Suprapubic skin (tissue), 4 donors: ENCODE measurements around the gene FRK. TPM values are rescaled to one million over a fixed set of nuclear protein-coding genes. Genes with fewer than 3 reads are reported as not detected.

ENCODE experiments used
- DNase-seq, 2 donors: peaks; one replicate each; pipeline ENCODE4 v3.0.0-alpha.2; 2019; ENCODE audit warnings: low spot score in 2 of 2
- H3K27ac ChIP-seq: fragments of 200-600 bp; sonication (generic); one replicate; pipeline ENCODE4 v1.5.1; 2019
- H3K27me3 ChIP-seq: fragments of 200-600 bp; sonication (generic); one replicate; pipeline ENCODE4 v1.5.1; 2019
- H3K36me3 ChIP-seq: fragments of 200-600 bp; sonication (generic); one replicate; pipeline ENCODE4 v1.5.1; 2019
- H3K4me1 ChIP-seq: fragments of 200-600 bp; sonication (generic); one replicate; pipeline ENCODE4 v1.5.1; 2019
- H3K4me3 ChIP-seq: fragments of 200-600 bp; sonication (generic); one replicate; pipeline ENCODE4 v1.5.1; 2019; ENCODE audit warnings: mild to moderate bottlenecking
- H3K9me3 ChIP-seq: fragments of 200-600 bp; sonication (generic); one replicate; pipeline ENCODE4 v1.5.1; 2019
- CTCF ChIP-seq, 2 donors: fragments of 200-600 bp in 1 of 2; fragments of 450-650 bp in 1 of 2; sonication (generic) in 1 of 2; IDR thresholded peaks; one replicate each; pipeline ENCODE4 v1.5.1; 2016 to 2019; ENCODE audit warnings: antibody characterized with exemption in 2 of 2, mild to moderate bottlenecking in 1 of 2, moderate library complexity in 1 of 2
- EP300 ChIP-seq: sonication (generic); formaldehyde crosslinking; IDR thresholded peaks from one replicate; pipeline ENCODE4 v1.6.1; 2017; ENCODE audit warnings: antibody characterized with exemption
- POLR2A ChIP-seq, 2 donors: fragments of 450-650 bp; IDR thresholded peaks; one replicate each; pipeline ENCODE4 v1.6.1; 2017; ENCODE audit warnings: antibody characterized with exemption in 2 of 2, mild to moderate bottlenecking in 2 of 2, moderate library complexity in 2 of 2
- POLR2AphosphoS5 ChIP-seq, 3 donors: sonication (generic); formaldehyde crosslinking; IDR thresholded peaks; one replicate each; pipeline ENCODE4 v1.6.1; 2017; ENCODE audit warnings: antibody characterized with exemption in 3 of 3
- WGBS: methylation state at CpG from one replicate; pipeline ENCODE4 v1.1.5; 2018; 5-methylcytosine and 5-hydroxymethylcytosine counted together
- total RNA-seq, 4 donors: library from RNA; depleted of rRNA; stranded (reverse); fragments of >200 nt; gene quantifications; one replicate each; pipeline ENCODE4 v1.1.0, GENCODE V29; 2016

Gene FRK
- total RNA-seq, 4 donors from 2014 or later: 1.6 to 3.6 (median 3.0) TPM

GRCh38 chr6:115885636-115886366 is 174.9 kb downstream of the FRK start:
- no peak for TF ChIP-seq POLR2AphosphoS5 (IDR thresholded peaks at IDR 0.05)
- TF ChIP-seq CTCF (IDR thresholded peaks at IDR 0.05): no peak
- TF ChIP-seq POLR2A (IDR thresholded peaks at IDR 0.05): no peak
- TF ChIP-seq EP300: no peak
- WGBS: 67% methylated on average over 4 of the region's 4 CpGs
- DNase-seq: no peak
- H3K9me3 ChIP-seq: no peaks in the 10 kb centered on the region
- H3K4me3 ChIP-seq: no peak overlapping the region
- no peak overlapping the region for H3K27ac ChIP-seq
- H3K36me3 ChIP-seq: no peaks in the 10 kb centered on the region
- no peaks in the 10 kb centered on the region for H3K27me3 ChIP-seq
- H3K4me1 ChIP-seq: no peaks in the 10 kb centered on the region

GRCh38 chr6:115882771-115883170 is 177.9 kb downstream of the FRK start:
- TF ChIP-seq CTCF (IDR thresholded peaks at IDR 0.05) (no peak), POLR2A (IDR thresholded peaks at IDR 0.05) (no peak), POLR2AphosphoS5 (IDR thresholded peaks at IDR 0.05) (no peak), EP300 (no peak)
- Histone ChIP-seq H3K4me1 (no peaks in the 10 kb centered on the region), H3K36me3 (no peaks in the 10 kb centered on the region), H3K9me3 (no peaks in the 10 kb centered on the region), H3K4me3 (no peak overlapping the region), H3K27ac (no peak overlapping the region), H3K27me3 (no peaks in the 10 kb centered on the region)
- DNase-seq: no peak
- WGBS: 70% methylated on average over 2 of the region's 2 CpGs

- no peak overlapping the region for H3K27ac ChIP-seq
- H3K4me1 ChIP-seq: no peaks in the 10 kb centered on the region
- no peak for DNase-seq
- no peak overlapping the region for H3K4me3 ChIP-seq
- no peaks in the 10 kb centered on the region for H3K36me3 ChIP-seq
- no peaks in the 10 kb centered on the region for H3K27me3 ChIP-seq
- no peaks in the 10 kb centered on the region for H3K9me3 ChIP-seq
- TF ChIP-seq CTCF (IDR thresholded peaks at IDR 0.05) (no peak), EP300 (no peak), POLR2A (IDR thresholded peaks at IDR 0.05) (no peak), POLR2AphosphoS5 (IDR thresholded peaks at IDR 0.05) (no peak)
- 61% methylated on average over 5 of the region's 5 CpGs for WGBS
Observed at GRCh38 chr6:115882174-115882573, 178.5 kb downstream of the FRK start.

Other genes with a start within 250 kb of the FRK start
- 10 to 100 TPM in 3 of 4 donors, 1 to 10 TPM in 1; 7.4 to 12.9 (median 11.4) TPM for gene NT5DC1, start 40.0 kb upstream of the FRK start, total RNA-seq
- gene COL10A1, start 65.2 kb upstream of the FRK start, total RNA-seq: not detected
- 10 to 100 TPM; 11.2 to 21.8 (median 16.7) TPM for gene TSPYL4, start 193.2 kb upstream of the FRK start, total RNA-seq
- 10 to 100 TPM; 48.0 to 95.2 (median 67.0) TPM for gene TSPYL1, start 219.0 kb upstream of the FRK start, total RNA-seq